T-helper 9 cell (primary cell): ENCODE results near the gene STPG3.
"Not testable (repeated sequence)": the region's sequence is repeated elsewhere in the genome, so short reads cannot be mapped to it uniquely, and the experiment has no call there.

Experiments used
- DNase-seq: peaks from one replicate; pipeline ENCODE4 v3.0.0-alpha.2; 2020

The STPG3 gene

DNA sequence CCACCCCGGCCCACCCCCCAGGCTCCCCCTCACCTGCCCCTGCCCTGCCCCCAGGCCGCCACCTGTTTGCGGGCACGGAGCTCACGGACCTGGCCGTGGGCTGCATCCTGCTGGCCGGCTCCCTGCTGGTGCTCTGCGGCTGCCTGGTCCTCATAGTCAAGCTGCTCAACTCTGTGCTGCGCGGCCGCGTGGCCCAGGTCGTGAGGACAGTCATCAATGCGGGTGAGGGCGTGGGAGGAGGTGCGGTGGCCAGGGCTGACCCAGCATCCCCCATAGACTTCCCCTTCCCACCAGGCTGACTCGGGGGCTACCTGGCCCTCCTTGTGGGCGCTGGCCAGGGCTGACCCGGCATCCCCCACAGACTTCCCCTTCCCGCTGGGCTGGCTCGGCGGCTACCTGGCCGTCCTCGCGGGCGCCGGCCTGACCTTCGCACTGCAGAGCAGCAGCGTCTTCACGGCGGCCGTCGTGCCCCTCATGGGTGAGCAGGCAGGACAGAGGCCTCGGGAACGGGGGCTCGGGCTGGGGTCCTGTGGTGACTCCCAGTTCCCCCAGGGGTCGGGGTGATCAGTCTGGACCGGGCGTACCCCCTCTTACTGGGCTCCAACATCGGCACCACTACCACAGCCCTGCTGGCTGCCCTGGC is 16.9 kb upstream of the STPG3 start:
- no peak for DNase-seq

GRCh38 chr9:137234758-137235423 is 16.2 kb upstream of the STPG3 start:
- no peak for DNase-seq

- DNase-seq = no peak
These were observed 15.5 kb upstream of the STPG3 start for GRCh38 chr9:137235424-137236237.

DNA sequence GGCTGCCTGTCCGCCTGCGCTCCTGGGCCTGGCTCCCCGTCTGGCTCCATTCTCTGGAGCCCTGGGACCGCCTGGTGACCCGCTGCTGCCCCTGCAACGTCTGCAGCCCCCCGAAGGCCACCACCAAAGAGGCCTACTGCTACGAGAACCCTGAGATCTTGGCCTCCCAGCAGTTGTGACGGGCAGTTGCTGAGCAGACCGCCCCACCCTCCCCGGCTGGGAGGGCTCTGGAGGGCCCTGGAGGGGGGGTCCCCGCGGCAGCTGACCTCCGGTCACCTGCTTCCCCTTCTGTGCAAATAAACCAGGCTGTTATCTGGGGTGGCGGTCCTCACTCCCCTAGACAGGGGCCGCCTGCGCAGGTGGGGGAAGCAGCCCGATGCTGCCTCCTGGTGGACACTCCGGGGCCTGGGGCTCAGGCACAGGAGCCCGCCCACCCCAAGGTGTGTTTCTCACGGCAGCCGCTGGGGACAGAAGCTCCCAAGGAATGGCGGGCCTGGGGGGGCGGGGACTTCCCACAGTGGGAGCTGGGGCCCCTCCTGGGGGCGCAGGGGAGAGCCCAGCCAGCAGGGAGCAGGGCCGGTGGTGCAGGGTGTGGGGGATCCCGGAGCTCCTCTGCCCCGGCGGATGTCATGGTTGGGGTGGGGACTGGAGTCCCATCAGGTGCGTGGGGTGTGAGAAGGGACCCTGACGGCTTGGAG is 14.7 kb upstream of the STPG3 start:
- peak; percentile 92 for DNase-seq

- DNase-seq = no peak
These were observed 14.1 kb upstream of the STPG3 start for GRCh38 chr9:137236936-137237421.

DNA sequence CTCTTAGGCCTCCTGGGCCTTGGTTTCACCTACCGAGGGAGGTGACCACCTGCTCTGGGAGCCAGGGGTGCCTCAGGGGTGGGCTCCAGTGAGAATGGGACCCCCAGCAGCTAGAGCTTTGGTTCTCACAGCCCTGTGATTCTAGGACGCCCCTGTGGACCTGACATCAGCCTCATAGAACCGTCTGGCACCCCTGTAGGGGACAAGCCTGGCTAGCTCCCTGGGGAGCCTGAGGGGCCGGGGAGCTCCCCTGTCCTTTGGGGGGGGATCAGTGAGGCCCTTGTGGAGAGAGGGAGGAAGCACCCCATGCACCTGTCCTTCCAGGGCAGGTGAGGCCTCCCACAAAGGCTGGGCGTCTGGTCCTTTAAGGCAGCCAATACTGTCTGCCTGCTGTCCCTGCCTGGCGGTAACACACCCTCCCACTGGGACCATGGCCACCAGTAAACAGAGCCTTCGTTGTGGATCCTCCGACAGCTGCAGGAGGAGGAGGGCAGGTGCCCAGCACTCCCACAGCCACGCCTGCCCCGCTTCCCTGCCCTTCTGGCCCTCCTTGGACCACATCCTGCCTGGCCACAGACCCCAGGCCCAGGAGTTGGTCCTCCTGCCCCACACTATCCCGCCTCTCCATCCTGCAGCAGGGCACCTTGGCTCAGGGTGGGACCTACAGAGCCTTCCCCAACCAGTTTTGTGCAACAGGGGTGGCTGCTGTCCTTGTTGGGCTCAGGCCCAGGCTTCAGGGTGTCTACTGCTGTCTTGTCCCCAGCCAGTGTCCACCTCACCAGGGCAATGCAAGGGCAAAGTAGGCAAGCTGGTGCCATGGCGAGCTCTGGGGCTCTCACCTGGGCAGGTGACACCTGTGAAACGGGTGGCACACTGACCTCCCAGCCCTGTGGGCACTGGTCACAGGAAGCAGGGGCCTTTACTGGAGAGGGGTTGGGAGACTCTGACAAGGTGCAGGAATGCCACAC is 13.0 kb upstream of the STPG3 start:
- DNase-seq = no peak

- DNase-seq = not testable (repeated sequence)
These were observed 11.4 kb upstream of the STPG3 start for GRCh38 chr9:137239541-137240200.

- DNase-seq = peak; percentile 59
These were observed 10.7 kb upstream of the STPG3 start for GRCh38 chr9:137240318-137240840.

DNA sequence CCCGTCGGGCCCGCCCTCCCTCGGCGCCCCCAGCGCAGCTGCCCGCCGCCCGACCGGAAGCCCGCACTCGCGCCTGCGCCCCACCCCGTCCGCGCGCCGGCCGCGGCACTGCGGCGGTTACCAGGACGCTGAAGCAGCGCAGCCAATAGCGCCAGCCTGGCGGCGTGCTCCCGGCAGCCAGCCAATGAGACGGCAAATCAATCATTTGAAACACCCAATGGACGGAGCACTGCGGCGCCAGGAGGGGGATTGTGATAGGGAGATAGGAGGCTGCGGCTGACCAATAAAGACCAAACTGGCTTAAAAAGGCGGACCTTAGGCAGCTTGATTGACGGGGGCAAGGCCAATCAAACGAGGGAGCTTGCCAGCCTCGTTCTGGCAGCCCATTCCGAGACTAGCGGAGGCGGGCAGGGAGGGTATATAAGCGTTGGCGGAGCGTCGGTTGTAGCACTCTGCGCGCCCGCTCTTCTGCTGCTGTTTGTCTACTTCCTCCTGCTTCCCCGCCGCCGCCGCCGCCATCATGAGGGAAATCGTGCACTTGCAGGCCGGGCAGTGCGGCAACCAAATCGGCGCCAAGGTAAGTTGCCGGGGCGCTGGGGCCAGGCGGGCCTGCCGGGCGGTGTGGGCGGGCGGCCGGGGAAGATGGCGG is 10.1 kb upstream of the STPG3 start, which contains the start of gene TUBB4B:
Gene TUBB4B (plus strand): TSS at position 447 of the 649 bp plus-strand sequence. CDS start 74 bp downstream, at position 521.
- DNase-seq = peak; percentile 93

- peak; percentile 64 for DNase-seq
These were observed 9.4 kb upstream of the STPG3 start for GRCh38 chr9:137241490-137242268.

DNA sequence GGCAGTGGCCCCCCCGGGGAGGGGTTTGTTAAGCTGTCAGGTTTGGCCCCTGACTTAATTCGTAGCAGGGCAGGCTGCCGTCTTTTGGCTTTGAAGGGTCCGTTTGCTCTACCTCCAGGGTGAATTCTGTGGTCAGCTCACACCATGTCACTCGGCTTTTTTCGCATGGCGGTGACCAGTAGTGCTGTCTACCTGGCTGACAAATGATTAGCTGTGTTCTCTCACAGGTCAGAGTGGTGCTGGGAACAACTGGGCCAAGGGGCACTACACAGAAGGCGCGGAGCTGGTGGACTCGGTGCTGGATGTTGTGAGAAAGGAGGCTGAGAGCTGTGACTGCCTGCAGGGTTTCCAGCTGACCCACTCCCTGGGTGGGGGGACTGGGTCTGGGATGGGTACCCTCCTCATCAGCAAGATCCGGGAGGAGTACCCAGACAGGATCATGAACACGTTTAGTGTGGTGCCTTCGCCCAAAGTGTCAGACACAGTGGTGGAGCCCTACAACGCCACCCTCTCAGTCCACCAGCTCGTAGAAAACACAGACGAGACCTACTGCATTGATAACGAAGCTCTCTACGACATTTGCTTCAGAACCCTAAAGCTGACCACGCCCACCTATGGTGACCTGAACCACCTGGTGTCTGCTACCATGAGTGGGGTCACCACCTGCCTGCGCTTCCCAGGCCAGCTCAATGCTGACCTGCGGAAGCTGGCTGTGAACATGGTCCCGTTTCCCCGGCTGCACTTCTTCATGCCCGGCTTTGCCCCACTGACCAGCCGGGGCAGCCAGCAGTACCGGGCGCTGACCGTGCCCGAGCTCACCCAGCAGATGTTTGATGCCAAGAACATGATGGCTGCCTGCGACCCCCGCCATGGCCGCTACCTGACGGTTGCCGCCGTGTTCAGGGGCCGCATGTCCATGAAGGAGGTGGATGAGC is 8.6 kb upstream of the STPG3 start:
- no peak for DNase-seq

- not testable (repeated sequence) for DNase-seq
These were observed 7.8 kb upstream of the STPG3 start for GRCh38 chr9:137243266-137243625.

GRCh38 chr9:137243626-137244485 is 7.2 kb upstream of the STPG3 start:
- DNase-seq = no peak

DNA sequence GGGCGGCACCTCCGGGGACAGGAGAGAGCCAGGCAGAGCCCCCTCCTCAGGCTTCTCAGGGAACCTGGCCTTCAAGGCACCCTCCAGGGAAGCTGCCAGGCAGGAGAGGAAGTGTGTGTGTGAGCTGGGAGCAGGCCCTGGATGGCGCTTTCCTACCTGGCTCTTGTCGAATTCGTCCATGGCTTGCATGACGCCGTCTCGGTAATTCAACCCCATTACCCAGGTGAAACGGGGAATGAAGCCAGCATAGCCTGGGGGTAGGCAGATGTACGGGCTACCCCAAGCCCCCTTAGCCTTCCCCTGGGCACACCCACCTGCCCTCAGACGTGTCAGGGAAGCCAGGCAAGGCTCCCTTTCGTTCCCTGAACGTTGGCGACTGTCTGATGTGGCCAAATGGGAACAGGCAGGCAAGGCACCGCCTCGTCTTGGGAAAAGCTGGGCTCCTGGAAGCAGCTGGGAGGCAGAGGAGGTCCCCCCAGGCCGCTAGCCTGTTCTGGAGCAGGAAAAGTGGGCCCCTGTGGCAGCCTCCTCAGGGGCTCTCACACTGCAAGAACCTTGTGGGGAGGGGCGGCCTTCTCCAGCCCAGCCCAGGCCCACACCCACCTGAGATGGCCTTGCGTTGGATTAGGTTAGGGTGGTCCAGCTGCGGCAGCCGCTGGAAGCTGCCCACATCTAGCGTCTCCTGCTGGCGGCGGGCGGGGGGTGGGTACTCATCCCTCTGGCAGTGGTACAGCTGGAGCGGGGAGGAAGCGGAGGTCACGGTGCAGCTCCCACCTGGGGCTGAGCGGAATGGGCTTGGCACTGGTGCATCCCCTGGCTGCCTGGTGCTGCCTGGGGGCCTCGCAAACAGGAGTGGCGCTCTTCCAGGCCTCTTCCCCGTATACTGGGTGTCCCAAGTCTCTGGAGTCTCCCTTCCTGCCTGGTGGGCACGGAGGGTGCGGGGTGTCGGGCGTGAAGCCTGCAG is 6.3 kb upstream of the STPG3 start:
- no peak for DNase-seq

- DNase-seq = no peak
These were observed 5.3 kb upstream of the STPG3 start for GRCh38 chr9:137245450-137246421.
